GM19025 (cell line): ENCODE measurements around the gene SHANK2.
"Not testable (repeated sequence)": the region's sequence is repeated elsewhere in the genome, so short reads cannot be mapped to it uniquely, and the experiment has no call there.

Experiments used
- ATAC-seq: cut with Tn5 transposase; IDR thresholded peaks from one replicate; pipeline ENCODE4 v1.9.1; 2021; ENCODE audit warnings: mild to moderate bottlenecking, low read depth, moderate library complexity; ENCODE audit not compliant: unreplicated experiment

The SHANK2 gene

GRCh38 chr11:71246559-71246958, 5.8 kb downstream of the SHANK2 start:
- no peak for ATAC-seq

GRCh38 chr11:71245601-71246391, 6.6 kb downstream of the SHANK2 start:
- no peak for ATAC-seq

- no peak for ATAC-seq
Observed at GRCh38 chr11:71244116-71244810, 8.1 kb downstream of the SHANK2 start.

GRCh38 chr11:71242391-71242790, 10.0 kb downstream of the SHANK2 start:
- no peak for ATAC-seq

- ATAC-seq: no peak
Observed at GRCh38 chr11:71241721-71242259, 10.6 kb downstream of the SHANK2 start.

DNA sequence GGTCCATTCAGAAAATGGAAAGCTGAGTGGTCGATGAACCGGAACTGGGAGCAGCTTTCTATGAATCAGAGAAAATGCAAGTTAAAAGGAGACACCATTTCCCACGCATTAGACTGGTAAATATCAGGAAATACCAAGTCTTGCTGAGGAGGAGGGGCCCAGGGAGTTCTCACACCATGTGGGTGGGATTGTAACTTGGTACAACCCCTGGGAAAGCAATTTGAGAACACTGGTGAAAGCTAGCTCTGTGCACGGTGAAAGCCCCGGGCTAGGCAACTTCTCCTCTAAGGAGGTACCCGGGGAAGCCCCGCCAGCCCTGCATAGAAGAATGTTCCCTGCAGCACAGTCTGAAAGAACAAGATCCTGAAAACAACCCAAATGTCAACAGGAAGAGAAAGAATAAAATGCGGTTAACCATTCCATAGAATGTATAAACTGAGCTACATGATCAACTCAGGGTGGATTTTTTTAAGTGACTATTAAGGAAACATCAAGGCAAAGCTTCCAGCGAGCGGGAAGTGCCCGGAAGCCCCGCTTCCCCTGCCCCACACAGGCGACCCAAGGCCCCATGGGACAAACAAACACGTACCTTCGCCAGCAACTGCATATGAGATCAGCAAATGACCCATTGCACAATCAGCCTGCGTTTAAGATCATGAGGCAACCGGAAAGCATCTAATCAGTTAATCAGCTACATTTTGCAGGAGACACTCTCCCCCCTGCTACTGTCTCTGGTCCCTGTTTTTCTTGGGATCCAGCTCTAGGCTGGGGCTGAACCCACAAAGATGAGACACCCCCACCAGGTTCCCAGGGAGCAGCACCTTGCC, 11.3 kb downstream of the SHANK2 start:
- ATAC-seq: no peak

- ATAC-seq: no peak
Observed at GRCh38 chr11:71240061-71240690, 12.2 kb downstream of the SHANK2 start.

GRCh38 chr11:71239581-71239980, 12.8 kb downstream of the SHANK2 start:
- ATAC-seq: no peak

DNA sequence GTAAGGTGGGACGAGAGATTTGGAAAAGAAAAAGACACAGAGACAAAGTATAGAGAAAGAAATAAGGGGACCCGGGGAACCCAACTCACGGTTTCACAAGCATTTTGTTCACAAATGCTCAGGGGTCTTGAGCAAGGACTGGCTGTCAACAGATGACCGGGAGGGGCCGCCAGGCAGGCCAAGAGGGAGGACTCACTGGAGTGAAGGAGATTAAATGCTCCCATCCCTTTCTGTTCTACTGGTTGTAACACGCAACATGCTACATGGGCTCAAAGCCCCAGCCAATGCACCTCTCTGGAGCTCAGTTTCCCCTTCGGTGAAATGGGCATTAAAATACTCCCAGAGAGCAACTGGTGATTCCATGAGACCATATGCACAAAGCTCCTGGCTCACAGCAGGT, 13.4 kb downstream of the SHANK2 start:
- no peak for ATAC-seq

- no peak for ATAC-seq
Observed at GRCh38 chr11:71238285-71238875, 14.0 kb downstream of the SHANK2 start.

DNA sequence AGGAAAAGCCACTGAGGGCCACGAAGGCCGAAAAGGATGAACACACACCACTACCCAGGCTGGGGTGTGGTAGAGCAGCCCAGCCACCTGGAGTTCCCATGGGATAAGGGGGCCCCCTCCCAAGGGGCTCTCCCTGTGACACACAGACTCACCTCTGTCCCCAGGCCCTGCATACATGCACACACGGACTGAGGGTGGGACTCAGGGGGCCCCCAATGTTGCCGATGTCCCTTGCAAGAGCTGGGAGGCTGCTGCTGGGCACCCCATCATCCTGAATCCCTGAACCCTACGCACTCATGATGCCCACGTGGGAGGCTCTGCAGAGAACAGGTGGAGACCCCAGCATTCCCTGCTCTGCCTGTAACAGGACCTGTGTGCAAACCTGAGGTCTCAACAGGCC, 14.5 kb downstream of the SHANK2 start:
- ATAC-seq: no peak

DNA sequence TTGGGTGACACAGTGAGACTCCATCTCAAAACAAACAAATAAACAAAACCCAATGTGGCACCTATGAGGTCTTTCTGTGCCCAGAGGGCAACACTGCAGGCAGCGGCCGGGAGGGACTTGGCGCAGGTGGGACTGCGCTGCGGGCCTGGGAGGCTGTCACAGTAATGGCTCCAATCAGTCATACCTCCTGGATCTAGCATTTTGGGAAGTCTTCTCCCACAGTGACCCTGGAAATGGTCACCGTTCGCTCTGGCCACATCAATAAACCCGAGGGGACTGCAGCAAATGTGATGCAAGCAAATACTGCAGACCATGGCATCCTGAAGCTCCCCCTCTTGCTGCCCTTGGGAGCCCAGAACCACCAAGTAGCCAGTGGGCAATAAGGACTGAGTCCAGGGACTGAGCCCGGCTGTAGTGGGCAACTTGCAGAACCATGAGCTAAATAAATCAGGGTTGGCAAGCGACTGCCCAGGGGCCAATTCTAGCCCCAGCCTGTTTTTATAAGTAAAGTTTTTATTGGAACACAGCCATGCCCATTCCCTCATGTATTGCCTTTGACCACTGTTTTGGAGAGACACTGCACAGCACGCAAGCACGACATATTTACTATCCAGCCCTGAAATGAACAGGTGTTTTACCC, 15.4 kb downstream of the SHANK2 start:
- ATAC-seq: no peak

DNA sequence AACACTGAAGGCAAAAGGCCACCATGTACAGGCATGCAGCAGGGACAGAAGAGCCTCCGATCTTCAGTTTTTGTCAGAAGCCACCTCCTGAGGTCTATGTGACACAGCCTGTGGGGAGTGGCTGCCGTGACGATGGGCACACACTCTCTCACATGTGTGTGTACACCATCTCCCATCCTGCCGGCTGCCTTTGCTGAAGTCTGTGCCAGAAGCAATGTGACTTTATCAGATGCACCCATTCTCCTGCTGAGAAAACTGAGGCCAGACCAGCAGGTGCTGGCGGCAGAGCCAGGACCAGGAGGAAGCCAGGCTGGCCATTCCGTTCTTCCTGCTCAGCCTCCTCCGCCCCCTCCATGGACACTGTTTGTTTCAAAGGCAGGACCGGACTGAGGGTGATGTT, 16.7 kb downstream of the SHANK2 start:
- ATAC-seq: no peak

- ATAC-seq: not testable (repeated sequence)
Observed at GRCh38 chr11:71233896-71234852, 18.2 kb downstream of the SHANK2 start.

GRCh38 chr11:71232364-71232763, 20.0 kb downstream of the SHANK2 start:
- ATAC-seq: no peak

DNA sequence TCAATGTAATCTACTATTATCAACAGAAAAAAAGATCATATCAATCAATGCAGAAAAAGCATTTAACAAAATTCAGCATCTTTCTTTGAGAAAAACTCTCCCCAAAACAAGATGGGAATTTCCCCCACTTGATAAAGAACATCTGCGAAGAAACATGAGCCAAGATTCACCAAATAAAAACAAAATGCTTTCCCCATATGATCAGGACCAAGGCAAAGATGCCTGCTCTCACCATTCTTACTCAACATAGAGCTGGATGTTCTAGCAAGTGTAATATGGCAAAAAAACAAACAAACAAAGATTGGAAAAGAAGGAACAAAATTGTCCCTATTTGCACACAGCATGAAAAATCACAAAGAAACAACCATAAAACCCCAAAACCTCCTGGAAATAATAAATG, 23.4 kb downstream of the SHANK2 start:
- ATAC-seq: no peak

DNA sequence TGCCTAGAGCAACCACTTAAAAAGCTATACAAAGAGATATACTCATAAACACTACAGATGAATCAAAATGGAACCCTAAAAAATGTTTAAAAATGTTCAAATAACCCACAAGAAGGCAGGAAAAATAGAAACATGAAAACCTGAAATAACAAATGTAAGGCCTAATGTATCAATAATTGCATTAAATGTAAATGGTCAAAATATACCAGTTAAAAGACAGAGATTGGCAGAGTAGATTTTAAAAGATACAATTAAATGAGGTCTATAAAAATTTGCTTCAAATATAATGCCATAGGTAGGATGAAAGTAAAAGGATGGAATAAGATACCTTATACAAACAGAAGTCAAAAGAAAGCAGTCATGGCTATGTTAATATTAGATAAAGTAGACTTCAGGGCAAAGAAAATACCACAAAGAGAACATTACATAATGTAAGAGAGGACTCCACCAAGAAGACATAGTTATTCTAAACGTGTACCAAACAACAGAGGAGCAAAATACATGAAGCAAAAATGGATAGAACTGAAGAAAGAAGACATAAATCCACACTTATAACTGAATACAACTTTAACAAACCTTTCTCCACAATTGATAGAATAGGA, 25.2 kb downstream of the SHANK2 start:
- no peak for ATAC-seq
